Endothelial cell of umbilical vein (primary cell): ENCODE results near the gene TMEM203.

Source experiments
- CTCF ChIP-seq, 2 donors: IDR thresholded peaks; 1 replicate in 1 of 2; 2 replicates in 1 of 2; pipeline ENCODE4 v1.5.1; 2011; ENCODE audit warnings: low read length in 2 of 2, mild to moderate bottlenecking in 2 of 2, moderate library complexity in 2 of 2, control low read depth in 1 of 2, inconsistent platforms in 1 of 2, low read depth in 1 of 2; ENCODE audit not compliant: insufficient read depth in 1 of 2; ENCODE audit errors: extremely low read depth in 1 of 2
- EZH2 ChIP-seq: IDR thresholded peaks from 2 replicates; pipeline ENCODE4 v1.6.1; 2012; ENCODE audit warnings: borderline replicate concordance, low read depth, mild to moderate bottlenecking, moderate library complexity, low read length, inconsistent platforms; ENCODE audit not compliant: severe bottlenecking
- FOS ChIP-seq: IDR thresholded peaks from 2 replicates; pipeline ENCODE4 v1.6.1; 2011; ENCODE audit warnings: mild to moderate bottlenecking, low read length, moderate library complexity, borderline replicate concordance; ENCODE audit not compliant: insufficient read depth
- MAX ChIP-seq: IDR thresholded peaks from 2 replicates; pipeline ENCODE4 v1.6.1; 2011; ENCODE audit not compliant: insufficient read depth, insufficient read length
- POLR2A ChIP-seq: IDR thresholded peaks from 2 replicates; pipeline ENCODE4 v1.6.1; 2012; ENCODE audit warnings: low read depth, mild to moderate bottlenecking, control low read depth, low read length
- POLR2AphosphoS5 ChIP-seq: IDR thresholded peaks from 2 replicates; pipeline ENCODE4 v1.6.1; 2012; ENCODE audit warnings: low read depth, mild to moderate bottlenecking, control low read depth, low read length, moderate library complexity; ENCODE audit not compliant: insufficient read depth

- TF ChIP-seq EZH2: no peak
- TF ChIP-seq CTCF (IDR thresholded peaks at IDR 0.05; ENCODE audit: extremely low read depth in 1 of 2, insufficient read depth in 1 of 2, low read depth in 1 of 2, low read length in 2 of 2): peak; percentile 48 to 66
- no peak for TF ChIP-seq POLR2A
- TF ChIP-seq MAX: no peak
- no peak for TF ChIP-seq POLR2AphosphoS5
- TF ChIP-seq FOS: no peak
Measured at GRCh38 chr9:137176302-137177182, 28.9 kb downstream of the TMEM203 start.
